Tibial nerve (tissue), 4 donors: ENCODE data around the gene NFIA.

Source experiments
- CTCF ChIP-seq, 5 experiments: fragments of 200-600 bp in 3 of 5; fragments of 450-650 bp in 2 of 5; sonication (generic) in 3 of 5; IDR thresholded peaks; one replicate each; pipeline ENCODE4 v1.5.1; 2016 to 2019; ENCODE audit warnings: antibody characterized with exemption in 5 of 5, mild to moderate bottlenecking in 3 of 5, moderate library complexity in 2 of 5
- EP300 ChIP-seq, 2 donors: sonication (generic); formaldehyde crosslinking; IDR thresholded peaks; one replicate each; pipeline ENCODE4 v1.6.1; 2017; ENCODE audit warnings: antibody characterized with exemption in 2 of 2, mild to moderate bottlenecking in 1 of 2
- POLR2A ChIP-seq, 2 donors: fragments of 450-650 bp; IDR thresholded peaks; one replicate each; pipeline ENCODE4 v1.6.1; 2017; ENCODE audit warnings: antibody characterized with exemption in 2 of 2, mild to moderate bottlenecking in 2 of 2, moderate library complexity in 2 of 2

GRCh38 chr1:61247051-61247825, 164.9 kb downstream of the NFIA start:
- no peak for TF ChIP-seq CTCF (IDR thresholded peaks at IDR 0.05)
- TF ChIP-seq POLR2A (IDR thresholded peaks at IDR 0.05) = no peak
- TF ChIP-seq EP300 (IDR thresholded peaks at IDR 0.05) = no peak
